ENCODE measurements around the gene TMEM126A. TPM values are rescaled to one million over a fixed set of nuclear protein-coding genes. Genes with fewer than 3 reads are reported as not detected.
"Not testable (repeated sequence)": the region's sequence is repeated elsewhere in the genome, so short reads cannot be mapped to it uniquely, and the experiment has no call there.

Gene TMEM126A
- total and polyA plus RNA-seq, 4 donors, result 9.3 to 39.1 (median 23.3) TPM

- H3K9ac ChIP-seq (ENCODE audit: low read depth in 1 of 2, low read length in 2 of 2); H3K4me3 ChIP-seq (ENCODE audit: low read depth in 1 of 3, low read length in 3 of 3); DNase-seq (ENCODE audit: low spot score); H3K27ac ChIP-seq (ENCODE audit: low read depth in 1 of 2, low read length in 2 of 2); H3K27me3 ChIP-seq (ENCODE audit: control insufficient read depth in 4 of 4, insufficient read depth in 4 of 4, low read length in 3 of 4); H3K36me3 ChIP-seq (ENCODE audit: control insufficient read depth in 4 of 4, insufficient read depth in 3 of 4, low read depth in 1 of 4, low read length in 3 of 4); H3K9me3 ChIP-seq (ENCODE audit: control insufficient read depth in 4 of 4, low read length in 3 of 4); H3K4me1 ChIP-seq (ENCODE audit: control insufficient read depth in 4 of 4, insufficient read depth in 4 of 4, low read length in 3 of 4): not testable (repeated sequence)
- peak; percentile 15 for TF ChIP-seq YY1 (IDR thresholded peaks at IDR 0.05)
- peak; percentile 20 for TF ChIP-seq ZBTB33 (IDR thresholded peaks at IDR 0.05)
- peak; percentile 89 for TF ChIP-seq SP1 (IDR thresholded peaks at IDR 0.05)
- peak; percentile 90 to 96 for TF ChIP-seq HNF4A (conservative IDR thresholded peaks at IDR 0.05)
- peak; percentile 85 for TF ChIP-seq HNF4G (IDR thresholded peaks at IDR 0.05)
Observed at GRCh38 chr11:85670949-85671663, 23.3 kb downstream of the TMEM126A start.

GRCh38 chr11:85672105-85672902 lies 24.5 kb downstream of the TMEM126A start:
- H3K36me3 ChIP-seq (ENCODE audit: control insufficient read depth in 4 of 4, insufficient read depth in 3 of 4, low read depth in 1 of 4, low read length in 3 of 4), result no peaks in the 10 kb centered on the region
- H3K9me3 ChIP-seq (ENCODE audit: control insufficient read depth in 4 of 4, low read length in 3 of 4), result no peaks in the 10 kb centered on the region
- H3K4me1 ChIP-seq (ENCODE audit: control insufficient read depth in 4 of 4, insufficient read depth in 4 of 4, low read length in 3 of 4), result peaks cover 0 to 9% (median 0%) of the 10 kb centered on the region in 4 donors
- H3K27ac ChIP-seq (ENCODE audit: low read depth in 1 of 2, low read length in 2 of 2), result no peak overlapping the region
- no peak overlapping the region for H3K4me3 ChIP-seq (ENCODE audit: low read depth in 1 of 3, low read length in 3 of 3)
- 95% methylated on average over 8 of the region's 8 CpGs for WGBS
- DNase-seq (ENCODE audit: low spot score), result no peak
- no peak overlapping the region for H3K9ac ChIP-seq (ENCODE audit: low read depth in 1 of 2, low read length in 2 of 2)
- H3K27me3 ChIP-seq (ENCODE audit: control insufficient read depth in 4 of 4, insufficient read depth in 4 of 4, low read length in 3 of 4), result no peaks in the 10 kb centered on the region
- no peak for TF ChIP-seq FOXA1 (IDR thresholded peaks at IDR 0.05)
- TF ChIP-seq FOXA2 (IDR thresholded peaks at IDR 0.05), result no peak
- no peak for TF ChIP-seq NR2F2 (IDR thresholded peaks at IDR 0.05)
- no peak for TF ChIP-seq ZBTB33 (IDR thresholded peaks at IDR 0.05)
- TF ChIP-seq, protein P1, sequence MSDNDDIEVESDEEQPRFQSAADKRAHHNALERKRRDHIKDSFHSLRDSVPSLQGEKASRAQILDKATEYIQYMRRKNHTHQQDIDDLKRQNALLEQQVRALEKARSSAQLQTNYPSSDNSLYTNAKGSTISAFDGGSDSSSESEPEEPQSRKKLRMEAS (IDR thresholded peaks at IDR 0.05), result no peak
- TF ChIP-seq JUND (IDR thresholded peaks at IDR 0.05), result no peak
- no peak for TF ChIP-seq CTCF (IDR thresholded peaks at IDR 0.05; ENCODE audit: low read depth, low read length, missing input control)
- no peak for TF ChIP-seq RXRA (IDR thresholded peaks at IDR 0.05)
- TF ChIP-seq TAF1 (conservative IDR thresholded peaks at IDR 0.05), result no peak
- no peak for TF ChIP-seq RAD21 (IDR thresholded peaks at IDR 0.05)
- no peak for TF ChIP-seq GABPA (IDR thresholded peaks at IDR 0.05 in 1 of 2, conservative IDR thresholded peaks at IDR 0.05 in 1 of 2)
- no peak for TF ChIP-seq HNF4A (conservative IDR thresholded peaks at IDR 0.05)
- no peak for TF ChIP-seq YY1 (IDR thresholded peaks at IDR 0.05)
- TF ChIP-seq HNF4G (IDR thresholded peaks at IDR 0.05), result no peak
- TF ChIP-seq EGR1 (IDR thresholded peaks at IDR 0.05; ENCODE audit: low read depth in 2 of 2), result no peak
- TF ChIP-seq, protein P2, sequence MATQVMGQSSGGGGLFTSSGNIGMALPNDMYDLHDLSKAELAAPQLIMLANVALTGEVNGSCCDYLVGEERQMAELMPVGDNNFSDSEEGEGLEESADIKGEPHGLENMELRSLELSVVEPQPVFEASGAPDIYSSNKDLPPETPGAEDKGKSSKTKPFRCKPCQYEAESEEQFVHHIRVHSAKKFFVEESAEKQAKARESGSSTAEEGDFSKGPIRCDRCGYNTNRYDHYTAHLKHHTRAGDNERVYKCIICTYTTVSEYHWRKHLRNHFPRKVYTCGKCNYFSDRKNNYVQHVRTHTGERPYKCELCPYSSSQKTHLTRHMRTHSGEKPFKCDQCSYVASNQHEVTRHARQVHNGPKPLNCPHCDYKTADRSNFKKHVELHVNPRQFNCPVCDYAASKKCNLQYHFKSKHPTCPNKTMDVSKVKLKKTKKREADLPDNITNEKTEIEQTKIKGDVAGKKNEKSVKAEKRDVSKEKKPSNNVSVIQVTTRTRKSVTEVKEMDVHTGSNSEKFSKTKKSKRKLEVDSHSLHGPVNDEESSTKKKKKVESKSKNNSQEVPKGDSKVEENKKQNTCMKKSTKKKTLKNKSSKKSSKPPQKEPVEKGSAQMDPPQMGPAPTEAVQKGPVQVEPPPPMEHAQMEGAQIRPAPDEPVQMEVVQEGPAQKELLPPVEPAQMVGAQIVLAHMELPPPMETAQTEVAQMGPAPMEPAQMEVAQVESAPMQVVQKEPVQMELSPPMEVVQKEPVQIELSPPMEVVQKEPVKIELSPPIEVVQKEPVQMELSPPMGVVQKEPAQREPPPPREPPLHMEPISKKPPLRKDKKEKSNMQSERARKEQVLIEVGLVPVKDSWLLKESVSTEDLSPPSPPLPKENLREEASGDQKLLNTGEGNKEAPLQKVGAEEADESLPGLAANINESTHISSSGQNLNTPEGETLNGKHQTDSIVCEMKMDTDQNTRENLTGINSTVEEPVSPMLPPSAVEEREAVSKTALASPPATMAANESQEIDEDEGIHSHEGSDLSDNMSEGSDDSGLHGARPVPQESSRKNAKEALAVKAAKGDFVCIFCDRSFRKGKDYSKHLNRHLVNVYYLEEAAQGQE (IDR thresholded peaks at IDR 0.05), result no peak
- TF ChIP-seq, protein P3, sequence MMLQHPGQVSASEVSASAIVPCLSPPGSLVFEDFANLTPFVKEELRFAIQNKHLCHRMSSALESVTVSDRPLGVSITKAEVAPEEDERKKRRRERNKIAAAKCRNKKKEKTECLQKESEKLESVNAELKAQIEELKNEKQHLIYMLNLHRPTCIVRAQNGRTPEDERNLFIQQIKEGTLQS (IDR thresholded peaks at IDR 0.05), result no peak
- TF ChIP-seq SP1 (IDR thresholded peaks at IDR 0.05), result no peak

Data from liver (tissue), 9 donors.